Memory B cell (primary cell): ENCODE results near the gene KAT6B.

Experiments used
- ATAC-seq: fragments of 150-1000 bp; cut with Tn5 transposase; 2 replicates; pipeline ENCODE4 v1.10.0; 2021; ENCODE audit warnings: low read depth, mild to moderate bottlenecking, moderate library complexity
- DNase-seq, 2 donors: peaks; one replicate each; pipeline ENCODE4 v3.0.0; 2022; ENCODE audit warnings: low spot score in 2 of 2
- H3K27ac Mint-ChIP-seq: one replicate; pipeline ENCODE4 v1.8.0; 2022; ENCODE audit warnings: mild to moderate bottlenecking, moderate library complexity, mixed read lengths
- H3K27me3 Mint-ChIP-seq: one replicate; pipeline ENCODE4 v1.8.0; 2022; ENCODE audit warnings: mixed read lengths
- H3K36me3 Mint-ChIP-seq: one replicate; pipeline ENCODE4 v1.8.0; 2022; ENCODE audit warnings: mild to moderate bottlenecking, mixed read lengths
- H3K4me1 Mint-ChIP-seq: one replicate; pipeline ENCODE4 v1.8.0; 2022; ENCODE audit warnings: mixed read lengths
- H3K4me3 Mint-ChIP-seq: one replicate; pipeline ENCODE4 v1.8.0; 2022; ENCODE audit warnings: mild to moderate bottlenecking, moderate library complexity, mixed read lengths
- H3K9me3 Mint-ChIP-seq: one replicate; pipeline ENCODE4 v1.8.0; 2022; ENCODE audit warnings: mixed read lengths

Gene KAT6B

GRCh38 chr10:74810087-74810486, 16.3 kb upstream of the KAT6B start:
- ATAC-seq (no peak), DNase-seq (no peak)
- H3K27me3 Mint-ChIP-seq: peaks cover 4% of the 10 kb centered on the region
- peaks cover 3% of the 10 kb centered on the region for H3K36me3 Mint-ChIP-seq
- H3K27ac Mint-ChIP-seq: no peak overlapping the region
- no peaks in the 10 kb centered on the region for H3K4me1 Mint-ChIP-seq
- H3K9me3 Mint-ChIP-seq: no peaks in the 10 kb centered on the region
- no peak overlapping the region for H3K4me3 Mint-ChIP-seq

GRCh38 chr10:74813381-74814259, 12.8 kb upstream of the KAT6B start:
- Mint-ChIP-seq H3K4me1 (peaks cover 3% of the 10 kb centered on the region), H3K27me3 (peaks cover 4% of the 10 kb centered on the region), H3K4me3 (no peak overlapping the region), H3K27ac (no peak overlapping the region), H3K36me3 (peaks cover 5% of the 10 kb centered on the region), H3K9me3 (peaks cover 4% of the 10 kb centered on the region)
- ATAC-seq: no peak
- no peak for DNase-seq

GRCh38 chr10:74814797-74815196, 11.6 kb upstream of the KAT6B start:
- Mint-ChIP-seq H3K36me3 (peaks cover 5% of the 10 kb centered on the region), H3K9me3 (peaks cover 4% of the 10 kb centered on the region), H3K27ac (no peak overlapping the region), H3K4me3 (no peak overlapping the region), H3K4me1 (peaks cover 3% of the 10 kb centered on the region), H3K27me3 (peaks cover 4% of the 10 kb centered on the region)
- ATAC-seq (no peak), DNase-seq (no peak)

GRCh38 chr10:74816824-74817498, 9.4 kb upstream of the KAT6B start:
- Mint-ChIP-seq H3K27ac (no peak overlapping the region), H3K27me3 (peaks cover 2% of the 10 kb centered on the region), H3K36me3 (peaks cover 2% of the 10 kb centered on the region), H3K4me1 (peaks cover 3% of the 10 kb centered on the region), H3K9me3 (peaks cover 4% of the 10 kb centered on the region), H3K4me3 (no peak overlapping the region)
- DNase-seq: no peak
- ATAC-seq: no peak

GRCh38 chr10:74821501-74821900, 4.9 kb upstream of the KAT6B start:
- H3K27ac Mint-ChIP-seq: peak overlapping the region; percentile 65
- H3K4me1 Mint-ChIP-seq: peaks cover 8% of the 10 kb centered on the region
- DNase-seq: no peak
- ATAC-seq: no peak
- peaks cover 4% of the 10 kb centered on the region for H3K9me3 Mint-ChIP-seq
- H3K36me3 Mint-ChIP-seq: peaks cover 2% of the 10 kb centered on the region
- no peaks in the 10 kb centered on the region for H3K27me3 Mint-ChIP-seq
- no peak overlapping the region for H3K4me3 Mint-ChIP-seq

- Mint-ChIP-seq H3K36me3 (peaks cover 1% of the 10 kb centered on the region), H3K4me3 (no peak overlapping the region), H3K27ac (no peak overlapping the region), H3K27me3 (no peaks in the 10 kb centered on the region), H3K4me1 (peaks cover 10% of the 10 kb centered on the region), H3K9me3 (peaks cover 1% of the 10 kb centered on the region)
- no peak for DNase-seq
- no peak for ATAC-seq
These were observed 4.3 kb upstream of the KAT6B start for GRCh38 chr10:74822101-74822500.

- ATAC-seq: no peak
- Mint-ChIP-seq H3K36me3 (no peaks in the 10 kb centered on the region), H3K27me3 (no peaks in the 10 kb centered on the region)
These were observed 3.8 kb upstream of the KAT6B start for GRCh38 chr10:74822521-74823089.

GRCh38 chr10:74823791-74824183, 2.6 kb upstream of the KAT6B start:
- H3K27me3 Mint-ChIP-seq: no peaks in the 10 kb centered on the region
- H3K9me3 Mint-ChIP-seq: no peaks in the 10 kb centered on the region
- peaks cover 18% of the 10 kb centered on the region for H3K4me1 Mint-ChIP-seq
- no peaks in the 10 kb centered on the region for H3K36me3 Mint-ChIP-seq
- no peak for ATAC-seq
- DNase-seq: no peak
- peak overlapping the region; percentile 98 for H3K4me3 Mint-ChIP-seq
- H3K27ac Mint-ChIP-seq: peak overlapping the region; percentile 57

More at GRCh38 chr10:74822521-74823089, 3.8 kb upstream of the KAT6B start:
- no peak overlapping the region for H3K27ac Mint-ChIP-seq
- no peaks in the 10 kb centered on the region for H3K9me3 Mint-ChIP-seq
- peaks cover 13% of the 10 kb centered on the region for H3K4me1 Mint-ChIP-seq
- no peak for DNase-seq
- no peak overlapping the region for H3K4me3 Mint-ChIP-seq

GRCh38 chr10:74824184-74824899, 2.1 kb upstream of the KAT6B start:
- ATAC-seq (no peak), DNase-seq (no peak)
- peak overlapping the region; percentile 57 for H3K27ac Mint-ChIP-seq
- no peaks in the 10 kb centered on the region for H3K27me3 Mint-ChIP-seq
- peak overlapping the region; percentile 98 for H3K4me3 Mint-ChIP-seq
- H3K36me3 Mint-ChIP-seq: no peaks in the 10 kb centered on the region
- peaks cover 22% of the 10 kb centered on the region for H3K4me1 Mint-ChIP-seq
- no peaks in the 10 kb centered on the region for H3K9me3 Mint-ChIP-seq

- H3K4me3 Mint-ChIP-seq: peak overlapping the region; percentile 98
- H3K36me3 Mint-ChIP-seq: no peaks in the 10 kb centered on the region
- H3K27me3 Mint-ChIP-seq: no peaks in the 10 kb centered on the region
- ATAC-seq: no peak
- DNase-seq: peak; percentile 37 to 54
- no peaks in the 10 kb centered on the region for H3K9me3 Mint-ChIP-seq
- H3K27ac Mint-ChIP-seq: peak overlapping the region; percentile 57
- H3K4me1 Mint-ChIP-seq: peaks cover 22% of the 10 kb centered on the region
These were observed 1.5 kb upstream of the KAT6B start for GRCh38 chr10:74824900-74825370.

GRCh38 chr10:74825371-74826141, 844 bp upstream of the KAT6B start:
- peak overlapping the region; percentile 92 for H3K27ac Mint-ChIP-seq
- H3K4me1 Mint-ChIP-seq: peaks cover 22% of the 10 kb centered on the region
- DNase-seq: peak in 1 of 2 donors; percentile 70
- peak overlapping the region; percentile 98 for H3K4me3 Mint-ChIP-seq
- no peaks in the 10 kb centered on the region for H3K27me3 Mint-ChIP-seq
- H3K36me3 Mint-ChIP-seq: no peaks in the 10 kb centered on the region
- ATAC-seq: no peak
- no peaks in the 10 kb centered on the region for H3K9me3 Mint-ChIP-seq

- no peak for ATAC-seq
- peak overlapping the region; percentile 92 for H3K27ac Mint-ChIP-seq
- no peak for DNase-seq
- no peaks in the 10 kb centered on the region for H3K27me3 Mint-ChIP-seq
- H3K9me3 Mint-ChIP-seq: no peaks in the 10 kb centered on the region
- peaks cover 31% of the 10 kb centered on the region for H3K4me1 Mint-ChIP-seq
- peak overlapping the region; percentile 98 for H3K4me3 Mint-ChIP-seq
- no peaks in the 10 kb centered on the region for H3K36me3 Mint-ChIP-seq
These were observed 643 bp downstream of the KAT6B start for GRCh38 chr10:74827045-74827441.

GRCh38 chr10:74827694-74828093, 1.3 kb downstream of the KAT6B start:
- peak overlapping the region; percentile 92 for H3K27ac Mint-ChIP-seq
- no peak for DNase-seq

More at GRCh38 chr10:74827694-74828093, 1.3 kb downstream of the KAT6B start:
- ATAC-seq: no peak
- H3K36me3 Mint-ChIP-seq: no peaks in the 10 kb centered on the region
- no peaks in the 10 kb centered on the region for H3K27me3 Mint-ChIP-seq
- H3K9me3 Mint-ChIP-seq: no peaks in the 10 kb centered on the region
- peak overlapping the region; percentile 98 for H3K4me3 Mint-ChIP-seq
- peaks cover 31% of the 10 kb centered on the region for H3K4me1 Mint-ChIP-seq
